GM12865 (cell line): Measurements from ENCODE around the gene MBD3L5.

Source experiments
- DNase-seq: peaks from one replicate; pipeline ENCODE4 v3.0.0; 2010; ENCODE audit warnings: low read depth
- H3K4me3 ChIP-seq: 2 replicates; pipeline ENCODE4 v1.5.1; 2011; ENCODE audit warnings: mild to moderate bottlenecking, low read depth, low read length, control low read depth
- CTCF ChIP-seq: IDR thresholded peaks from 2 replicates; pipeline ENCODE4 v1.5.1; 2011; ENCODE audit warnings: low read length, control low read depth, low read depth, inconsistent platforms; ENCODE audit not compliant: insufficient read depth; ENCODE audit errors: missing control alignments

MBD3L5 gene

GRCh38 chr19:7072541-7072940 is 42.2 kb downstream of the MBD3L5 start:
- no peak for DNase-seq

GRCh38 chr19:7074705-7075282 is 44.4 kb downstream of the MBD3L5 start:
- TF ChIP-seq CTCF = no peak
- no peak for DNase-seq
- no peak overlapping the region for H3K4me3 ChIP-seq

More at GRCh38 chr19:7072541-7072940, 42.2 kb downstream of the MBD3L5 start:
- no peak for TF ChIP-seq CTCF
- no peak overlapping the region for H3K4me3 ChIP-seq

GRCh38 chr19:7076151-7076550 is 45.8 kb downstream of the MBD3L5 start:
- DNase-seq = no peak
- TF ChIP-seq CTCF = no peak
- no peak overlapping the region for H3K4me3 ChIP-seq

- H3K4me3 ChIP-seq = no peak overlapping the region
- TF ChIP-seq CTCF = no peak
- no peak for DNase-seq
Observed at GRCh38 chr19:7078008-7078407, 47.6 kb downstream of the MBD3L5 start.
